ENCODE data around the gene DST.

DST gene

DNA sequence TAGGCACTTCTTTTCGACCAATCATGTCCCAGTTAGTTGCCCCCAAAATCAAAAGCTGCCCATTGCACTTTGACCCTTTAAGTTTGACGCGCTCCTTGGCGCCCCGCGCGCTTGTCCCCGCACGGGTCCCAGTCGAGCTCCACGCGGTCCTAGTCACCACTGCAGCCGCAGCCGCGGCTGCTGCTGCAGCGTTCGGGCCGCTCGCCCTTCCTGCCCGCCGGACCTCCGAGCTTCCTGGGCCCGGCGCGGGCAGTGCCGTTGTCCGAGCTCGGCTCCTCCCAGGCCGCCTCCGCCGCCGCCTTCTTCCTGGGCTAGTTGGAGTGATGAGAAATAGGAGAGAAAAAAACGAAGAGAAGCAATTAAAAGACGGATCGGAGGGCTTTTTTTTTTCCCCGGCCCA, 209.6 kb downstream of the DST start:
- DNase-seq (ENCODE audit: low spot score), result no peak

GRCh38 chr6:56432194-56432593, 210.5 kb downstream of the DST start:
- DNase-seq (ENCODE audit: low spot score), result no peak

- no peak for DNase-seq (ENCODE audit: low spot score)
These were observed 211.8 kb downstream of the DST start for GRCh38 chr6:56430629-56431600.

DNA sequence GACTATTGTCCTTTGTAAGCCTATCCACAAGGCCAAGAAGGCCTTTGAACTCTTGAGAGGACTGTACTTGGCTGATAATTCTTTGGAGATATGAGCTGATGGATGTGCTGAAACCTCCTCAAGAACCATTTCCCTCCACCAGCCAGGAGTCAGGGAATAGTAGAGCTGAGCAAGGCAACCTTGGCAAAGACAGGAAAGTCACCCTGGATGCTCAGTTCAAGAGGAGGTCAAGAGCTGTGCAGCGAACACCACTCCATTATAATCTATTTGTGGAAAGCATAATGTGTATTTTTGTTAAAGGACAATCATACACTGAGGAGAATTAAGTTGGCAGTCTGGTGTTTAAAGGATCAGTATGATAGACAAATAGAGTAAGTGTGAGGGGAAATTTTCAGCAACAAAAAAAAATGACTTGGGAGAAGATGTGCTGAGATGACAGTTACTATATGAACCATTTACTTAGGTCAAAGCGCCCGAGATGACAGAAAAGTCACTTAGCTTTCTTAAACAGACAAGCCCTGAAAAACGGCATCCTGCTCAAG, 218.1 kb downstream of the DST start:
- DNase-seq (ENCODE audit: low spot score), result no peak

- DNase-seq (ENCODE audit: low spot score), result no peak
These were observed 218.6 kb downstream of the DST start for GRCh38 chr6:56424064-56424463.

DNA sequence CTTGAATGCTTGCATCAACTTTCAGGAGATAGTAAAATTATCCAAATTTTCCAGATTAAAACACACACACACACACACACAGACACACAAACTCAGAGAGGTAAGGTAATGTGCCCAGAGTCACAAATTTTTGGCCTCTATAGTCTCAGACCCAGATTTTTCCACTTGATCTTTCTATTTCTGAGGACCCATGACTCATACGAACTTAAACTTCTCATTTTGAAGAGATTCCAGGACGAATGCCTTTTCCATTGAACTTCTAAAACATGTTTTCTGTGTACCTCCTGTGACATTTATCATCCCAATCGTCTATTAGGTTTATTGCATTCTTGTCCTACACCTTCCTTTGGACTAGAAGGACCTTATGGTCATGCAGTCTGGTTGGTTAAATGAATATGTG, 222.4 kb downstream of the DST start:
- DNase-seq (ENCODE audit: low spot score), result no peak

- DNase-seq (ENCODE audit: low spot score), result no peak
These were observed 223.5 kb downstream of the DST start for GRCh38 chr6:56419191-56419590.

- DNase-seq (ENCODE audit: low spot score), result no peak
These were observed 224.9 kb downstream of the DST start for GRCh38 chr6:56417823-56418222.

- DNase-seq (ENCODE audit: low spot score), result no peak
These were observed 226.4 kb downstream of the DST start for GRCh38 chr6:56416247-56416646.

GRCh38 chr6:56408976-56409375, 233.7 kb downstream of the DST start:
- DNase-seq (ENCODE audit: low spot score), result no peak
